Small intestine (tissue), 7 donors: Measurements from ENCODE around the gene VWA3A. TPM values are rescaled to one million over a fixed set of nuclear protein-coding genes. Genes with fewer than 3 reads are reported as not detected.
"Not testable (repeated sequence)": the region's sequence is repeated elsewhere in the genome, so short reads cannot be mapped to it uniquely, and the experiment has no call there.

Experiments
- DNase-seq, 2 donors: peaks; one replicate each; pipeline versions ENCODE4 v3.0.0 to v3.0.0-alpha.2; 2013
- FAIRE-seq: peaks from 2 replicates; lab custom pipeline; 2012; peaks lifted over from hg19 to GRCh38; lab: Jason Lieb, UNC
- H3K27ac ChIP-seq, 3 donors: one replicate each; pipeline ENCODE4 v1.5.1; 2013; ENCODE audit warnings: low read length in 2 of 3, mild to moderate bottlenecking in 2 of 3, control low read depth in 1 of 3, inconsistent platforms in 1 of 3, low read depth in 1 of 3, moderate library complexity in 1 of 3
- H3K27me3 ChIP-seq, 3 donors: one replicate each; pipeline ENCODE4 v1.6.1; 2013; ENCODE audit warnings: low read length in 3 of 3, inconsistent platforms in 1 of 3; ENCODE audit not compliant: control insufficient read depth in 3 of 3, insufficient read depth in 3 of 3
- H3K36me3 ChIP-seq, 3 donors: one replicate each; pipeline ENCODE4 v1.6.1; 2013; ENCODE audit warnings: low read length in 3 of 3, inconsistent platforms in 1 of 3, low read depth in 1 of 3, mild to moderate bottlenecking in 1 of 3, moderate library complexity in 1 of 3; ENCODE audit not compliant: control insufficient read depth in 3 of 3, insufficient read depth in 2 of 3
- H3K4me1 ChIP-seq, 3 donors: one replicate each; pipeline ENCODE4 v1.6.1; 2013; ENCODE audit warnings: low read length in 2 of 3, inconsistent platforms in 1 of 3, low read depth in 1 of 3, mild to moderate bottlenecking in 1 of 3, moderate library complexity in 1 of 3; ENCODE audit not compliant: control insufficient read depth in 3 of 3, insufficient read depth in 2 of 3
- H3K4me3 ChIP-seq, 3 donors: one replicate each; pipeline ENCODE4 v1.5.1; 2013; ENCODE audit warnings: low read length in 3 of 3, control low read depth in 1 of 3, inconsistent platforms in 1 of 3, low read depth in 1 of 3, mild to moderate bottlenecking in 1 of 3, moderate library complexity in 1 of 3
- H3K9me3 ChIP-seq, 2 donors: one replicate each; pipeline ENCODE4 v1.6.1; 2013; ENCODE audit warnings: low read depth in 1 of 2, low read length in 1 of 2; ENCODE audit not compliant: control insufficient read depth in 2 of 2, insufficient read depth in 1 of 2
- WGBS, 3 donors: extraction: QIAGEN DNeasy Blood & Tissue Kit; methylation state at CpG; one replicate each; pipeline ENCODE4 v1.1.7; 2013; 5-methylcytosine and 5-hydroxymethylcytosine counted together
- polyA plus RNA-seq, 4 donors: library from polyadenylated mRNA; stranded (reverse) in 3 of 4; unstranded in 1 of 4; fragments of 200-250 nt in 3 of 4; fragments of 120-200 nt in 1 of 4; gene quantifications; one replicate each; pipeline versions ENCODE4 v1.2.1 to v1.2.3, GENCODE V29; 2013
- donor health status: healthy with polysubstance abuse.
- donor health status: control.
- donor health status: control.
- donor health status: Bipolar disorder and iron deficiency.
- donor health status: healthy.

VWA3A gene
- polyA plus RNA-seq, 4 donors: 0.01 to 0.13 TPM; not detected in 2

DNA sequence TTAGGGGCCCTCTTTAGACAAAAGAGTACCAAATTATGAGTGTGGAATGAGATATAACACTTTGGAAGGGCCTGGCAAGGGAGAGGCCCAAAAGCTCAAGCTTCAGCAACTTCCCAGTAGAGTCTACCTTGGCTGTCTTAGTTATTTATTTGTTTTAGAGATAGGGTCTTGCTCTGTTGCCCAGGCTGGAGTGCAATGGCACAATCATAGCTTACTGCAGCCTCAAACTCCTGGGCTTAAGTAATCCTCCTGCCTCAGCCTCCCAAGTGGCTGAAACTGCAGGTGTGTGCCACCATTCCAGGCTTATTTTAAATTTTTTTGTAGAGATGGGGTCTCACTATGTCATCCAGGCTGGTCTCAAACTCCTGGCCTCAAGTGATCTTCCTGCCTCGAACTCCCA, 80.3 kb downstream of the VWA3A start:
- H3K4me3 ChIP-seq, H3K36me3 ChIP-seq, H3K27me3 ChIP-seq, H3K27ac ChIP-seq, FAIRE-seq, DNase-seq, H3K9me3 ChIP-seq, H3K4me1 ChIP-seq: not testable (repeated sequence)
- 88 to 96% (median 94%) methylated on average over 1 of the region's 1 CpG for WGBS, 3 donors

DNA sequence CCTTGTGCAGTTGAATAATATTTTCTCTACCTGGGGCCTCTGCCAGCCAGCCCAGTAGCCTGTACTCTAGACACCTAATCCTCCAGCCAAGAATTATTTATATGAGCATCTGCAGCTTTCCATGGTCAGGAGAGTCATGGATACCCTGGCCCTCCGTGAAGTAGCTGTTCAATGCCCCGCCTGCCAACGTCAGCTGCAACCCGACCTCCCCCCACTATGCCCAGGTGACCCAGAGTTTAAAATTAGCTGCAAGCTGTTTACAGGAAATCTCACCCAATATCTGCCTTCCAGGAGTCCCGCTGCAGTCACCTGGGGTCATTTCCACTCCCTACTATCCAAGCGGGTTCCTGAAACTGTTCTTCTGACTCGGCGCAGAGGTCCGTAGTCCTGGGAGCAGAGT, 82.3 kb downstream of the VWA3A start:
- Histone ChIP-seq H3K4me3 (no peak overlapping the region), H3K27ac (no peak overlapping the region), H3K27me3 (no peaks in the 10 kb centered on the region), H3K36me3 (no peaks in the 10 kb centered on the region), H3K9me3 (no peaks in the 10 kb centered on the region), H3K4me1 (no peaks in the 10 kb centered on the region)
- no peak for FAIRE-seq
- DNase-seq: no peak
- 16 to 48% (median 26%) methylated on average over 9 of the region's 9 CpGs for WGBS, 3 donors

GRCh38 chr16:22177968-22178930, 85.9 kb downstream of the VWA3A start:
- FAIRE-seq (no peak), DNase-seq (no peak)
- Histone ChIP-seq H3K4me1 (no peaks in the 10 kb centered on the region), H3K4me3 (no peak overlapping the region), H3K9me3 (no peaks in the 10 kb centered on the region), H3K27ac (no peak overlapping the region), H3K36me3 (no peaks in the 10 kb centered on the region), H3K27me3 (no peaks in the 10 kb centered on the region)
- WGBS, 3 donors: 77 to 85% (median 82%) methylated on average over 18 of the region's 18 CpGs

- WGBS, 3 donors: 81 to 92% (median 86%) methylated on average over 11 of the region's 11 CpGs
- DNase-seq: no peak
- Histone ChIP-seq H3K4me3 (no peak overlapping the region), H3K9me3 (no peaks in the 10 kb centered on the region), H3K27ac (no peak overlapping the region), H3K27me3 (no peaks in the 10 kb centered on the region), H3K4me1 (no peaks in the 10 kb centered on the region), H3K36me3 (no peaks in the 10 kb centered on the region)
- FAIRE-seq: no peak
Observed at GRCh38 chr16:22181426-22181825, 89.1 kb downstream of the VWA3A start.

- Histone ChIP-seq H3K4me1 (no peaks in the 10 kb centered on the region), H3K9me3 (no peaks in the 10 kb centered on the region), H3K27ac (no peak overlapping the region), H3K36me3 (no peaks in the 10 kb centered on the region), H3K27me3 (no peaks in the 10 kb centered on the region), H3K4me3 (no peak overlapping the region)
- DNase-seq: no peak
- 56 to 77% (median 69%) methylated on average over 7 of the region's 7 CpGs for WGBS, 3 donors
- FAIRE-seq: no peak
Observed at GRCh38 chr16:22181843-22182242, 89.5 kb downstream of the VWA3A start.

- Histone ChIP-seq H3K36me3 (no peaks in the 10 kb centered on the region), H3K9me3 (no peaks in the 10 kb centered on the region), H3K4me3 (no peak overlapping the region), H3K27ac (no peak overlapping the region), H3K4me1 (peaks cover 0 to 1% (median 0%) of the 10 kb centered on the region in 3 donors), H3K27me3 (no peaks in the 10 kb centered on the region)
- FAIRE-seq: no peak
- 88 to 96% (median 95%) methylated on average over 5 of the region's 5 CpGs for WGBS, 3 donors
- no peak for DNase-seq
Observed at GRCh38 chr16:22183335-22183734, 91.0 kb downstream of the VWA3A start.

DNA sequence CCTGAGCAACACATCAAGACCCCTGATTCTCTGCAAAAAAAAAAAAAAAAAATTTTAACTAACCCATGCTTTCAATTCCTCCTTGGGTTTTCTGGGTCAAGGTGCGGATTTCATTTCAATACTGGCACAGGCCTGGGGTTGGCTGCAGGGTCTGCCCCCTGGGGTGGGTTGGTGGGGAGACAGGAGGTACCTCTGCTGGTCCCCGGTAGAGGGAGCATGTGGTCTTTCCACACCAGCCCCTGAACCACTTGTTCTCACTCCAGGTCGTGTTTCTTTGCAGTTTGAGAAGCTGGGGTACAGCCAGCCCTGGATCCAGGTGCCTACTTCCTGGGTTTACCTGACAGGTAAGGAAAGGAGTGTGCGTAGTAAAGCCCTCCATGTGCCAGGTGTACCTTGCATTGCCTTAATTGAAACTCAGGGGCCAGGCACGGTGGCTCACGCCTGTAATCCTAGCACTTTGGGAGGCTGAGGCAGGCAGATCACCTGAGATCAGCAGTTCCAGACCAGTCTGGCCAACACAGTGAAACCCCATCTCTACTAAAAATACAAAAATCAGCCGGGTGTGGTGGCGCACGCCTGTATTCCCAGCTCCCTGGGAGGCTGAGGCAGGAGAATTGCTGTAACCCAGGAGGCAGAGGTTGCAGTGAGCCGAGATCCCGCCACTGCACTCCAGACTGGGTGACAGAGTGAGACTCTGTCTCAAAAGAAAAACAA, 91.7 kb downstream of the VWA3A start:
- Histone ChIP-seq H3K9me3 (no peaks in the 10 kb centered on the region), H3K4me3 (no peak overlapping the region), H3K27me3 (no peaks in the 10 kb centered on the region), H3K27ac (no peak overlapping the region), H3K4me1 (peaks cover 2 to 7% (median 4%) of the 10 kb centered on the region in 3 donors), H3K36me3 (no peaks in the 10 kb centered on the region)
- DNase-seq (no peak), FAIRE-seq (no peak)
- 81 to 86% (median 85%) methylated on average over 11 of the region's 11 CpGs for WGBS, 3 donors

DNA sequence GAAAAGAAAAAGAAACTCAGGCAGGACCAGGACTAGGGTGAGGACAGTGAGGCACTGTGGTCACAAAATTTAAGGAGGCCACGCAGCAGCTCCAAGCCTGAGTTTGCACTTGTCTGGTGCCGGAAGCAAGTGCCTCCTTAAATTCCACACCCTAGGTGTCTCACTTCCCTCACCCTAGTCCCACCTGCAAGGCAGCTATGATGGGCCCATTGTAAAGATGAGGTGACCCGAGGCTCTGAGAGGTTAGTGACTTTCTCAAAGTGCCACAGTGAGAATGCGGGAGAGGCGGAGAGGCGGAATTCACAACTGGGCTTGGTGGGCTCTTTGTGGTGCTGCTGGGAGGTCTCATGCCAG, 92.3 kb downstream of the VWA3A start:
- no peaks in the 10 kb centered on the region for H3K27me3 ChIP-seq
- peaks cover 2 to 12% (median 8%) of the 10 kb centered on the region in 3 donors for H3K4me1 ChIP-seq
- DNase-seq (no peak), FAIRE-seq (no peak)
- no peak overlapping the region for H3K4me3 ChIP-seq
- H3K9me3 ChIP-seq: no peaks in the 10 kb centered on the region
- 88 to 93% (median 93%) methylated on average over 6 of the region's 6 CpGs for WGBS, 3 donors
- no peak overlapping the region for H3K27ac ChIP-seq
- H3K36me3 ChIP-seq: no peaks in the 10 kb centered on the region
